Thymus (tissue), 11 donors: Measurements from ENCODE around the gene OR2T11. TPM values are rescaled to one million over a fixed set of nuclear protein-coding genes. Genes with fewer than 3 reads are reported as not detected.
"Not testable (repeated sequence)": the region's sequence is repeated elsewhere in the genome, so short reads cannot be mapped to it uniquely, and the experiment has no call there.

Experiments
- DNase-seq, 9 donors: peaks; one replicate each; pipeline ENCODE4 v3.0.0-alpha.2; 2013; ENCODE audit warnings: low spot score in 9 of 9, low read depth in 6 of 9, missing footprints in 1 of 9
- H3K27ac ChIP-seq, 2 donors: one replicate each; pipeline ENCODE4 v1.5.1; 2013; ENCODE audit warnings: control low read depth in 1 of 2, low read depth in 1 of 2, low read length in 1 of 2, mild to moderate bottlenecking in 1 of 2, moderate library complexity in 1 of 2
- H3K27me3 ChIP-seq, 2 donors: one replicate each; pipeline ENCODE4 v1.5.1; 2013; ENCODE audit warnings: low read length in 1 of 2; ENCODE audit not compliant: control insufficient read depth in 2 of 2, insufficient read depth in 1 of 2
- H3K36me3 ChIP-seq, 2 donors: one replicate each; pipeline ENCODE4 v1.5.1; 2013; ENCODE audit warnings: low read length in 1 of 2, mild to moderate bottlenecking in 1 of 2, moderate library complexity in 1 of 2; ENCODE audit not compliant: control insufficient read depth in 2 of 2, insufficient read depth in 2 of 2
- H3K4me1 ChIP-seq, 2 donors: one replicate each; pipeline ENCODE4 v1.5.1; 2013; ENCODE audit warnings: low read length in 2 of 2; ENCODE audit not compliant: control insufficient read depth in 2 of 2, insufficient read depth in 2 of 2
- H3K4me3 ChIP-seq, 2 donors: one replicate each; pipeline ENCODE4 v1.5.1; 2013; ENCODE audit warnings: low read length in 2 of 2, control low read depth in 1 of 2, mild to moderate bottlenecking in 1 of 2
- H3K9me3 ChIP-seq, 2 donors: one replicate each; pipeline ENCODE4 v1.5.1; 2013; ENCODE audit warnings: low read length in 1 of 2, mild to moderate bottlenecking in 1 of 2; ENCODE audit not compliant: control insufficient read depth in 2 of 2, insufficient read depth in 1 of 2
- WGBS: extraction: QIAGEN DNeasy Blood & Tissue Kit; methylation state at CpG from one replicate; pipeline ENCODE4 v1.1.7; 2013; 5-methylcytosine and 5-hydroxymethylcytosine counted together
- polyA plus RNA-seq: library from polyadenylated mRNA; stranded (reverse); fragments of 200-250 nt; gene quantifications from one replicate; pipeline ENCODE4 v1.2.3, GENCODE V29; 2013
- total RNA-seq: library from RNA; stranded (reverse); fragments of 120-200 nt; gene quantifications from one replicate; pipeline ENCODE4 v1.2.4, GENCODE V29; 2013
- donor health status: healthy.

The OR2T11 gene
- total and polyA plus RNA-seq, 2 donors: under 0.01 TPM; not detected in 1

GRCh38 chr1:248597589-248597988 is 37.3 kb downstream of the OR2T11 start, which contains the start of gene OR2T10:
TSS of gene OR2T10 (minus strand) at chr1:248597700. CDS start at chr1:248593768, 3,932 bp downstream.
- H3K4me1 ChIP-seq: no peaks in the 10 kb centered on the region
- WGBS: 97% methylated on average over 6 of the region's 6 CpGs
- no peaks in the 10 kb centered on the region for H3K36me3 ChIP-seq
- no peaks in the 10 kb centered on the region for H3K9me3 ChIP-seq
- H3K27ac ChIP-seq: no peak within 1 kb of the TSS
- H3K4me3 ChIP-seq: no peak within 1 kb of the TSS
- DNase-seq: no peak
- no peaks in the 10 kb centered on the region for H3K27me3 ChIP-seq

- no peak overlapping the region for H3K4me3 ChIP-seq
- H3K36me3 ChIP-seq: no peaks in the 10 kb centered on the region
- H3K9me3 ChIP-seq: no peaks in the 10 kb centered on the region
- no peak overlapping the region for H3K27ac ChIP-seq
- H3K27me3 ChIP-seq: no peaks in the 10 kb centered on the region
- no peaks in the 10 kb centered on the region for H3K4me1 ChIP-seq
- no peak for DNase-seq
- 82% methylated on average over 2 of the region's 2 CpGs for WGBS
Observed at GRCh38 chr1:248596615-248597014, 38.3 kb downstream of the OR2T11 start.

- H3K36me3 ChIP-seq: no peaks in the 10 kb centered on the region
- H3K27ac ChIP-seq: no peak overlapping the region
- DNase-seq: no peak
- WGBS: 96% methylated on average over 5 of the region's 5 CpGs
- no peak overlapping the region for H3K4me3 ChIP-seq
- H3K27me3 ChIP-seq: no peaks in the 10 kb centered on the region
- H3K4me1 ChIP-seq: no peaks in the 10 kb centered on the region
- H3K9me3 ChIP-seq: no peaks in the 10 kb centered on the region
Observed at GRCh38 chr1:248593226-248593625, 41.7 kb downstream of the OR2T11 start.

- Histone ChIP-seq H3K27me3 (no peaks in the 10 kb centered on the region), H3K27ac (no peak overlapping the region), H3K9me3 (no peaks in the 10 kb centered on the region), H3K36me3 (no peaks in the 10 kb centered on the region), H3K4me3 (no peak overlapping the region), H3K4me1 (no peaks in the 10 kb centered on the region)
- WGBS: 91% methylated on average over 1 of the region's 1 CpG
- no peak for DNase-seq
Observed at GRCh38 chr1:248592655-248593054, 42.2 kb downstream of the OR2T11 start.

GRCh38 chr1:248590055-248590454 is 44.8 kb downstream of the OR2T11 start:
- 95% methylated on average over 17 of the region's 17 CpGs for WGBS
- no peak for DNase-seq

GRCh38 chr1:248589334-248589733 is 45.6 kb downstream of the OR2T11 start:
- H3K27ac ChIP-seq: no peak overlapping the region
- DNase-seq: no peak
- WGBS: 84% methylated on average over 3 of the region's 3 CpGs
- H3K36me3 ChIP-seq: no peaks in the 10 kb centered on the region
- no peak overlapping the region for H3K4me3 ChIP-seq
- H3K27me3 ChIP-seq: no peaks in the 10 kb centered on the region
- no peaks in the 10 kb centered on the region for H3K4me1 ChIP-seq
- H3K9me3 ChIP-seq: no peaks in the 10 kb centered on the region

More at GRCh38 chr1:248590055-248590454, 44.8 kb downstream of the OR2T11 start:
- no peaks in the 10 kb centered on the region for H3K4me1 ChIP-seq
- H3K27me3 ChIP-seq: no peaks in the 10 kb centered on the region
- H3K27ac ChIP-seq: no peak overlapping the region
- H3K9me3 ChIP-seq: no peaks in the 10 kb centered on the region
- H3K36me3 ChIP-seq: no peaks in the 10 kb centered on the region
- no peak overlapping the region for H3K4me3 ChIP-seq

- Histone ChIP-seq H3K9me3 (no peaks in the 10 kb centered on the region), H3K4me1 (no peaks in the 10 kb centered on the region), H3K27ac (no peak overlapping the region), H3K4me3 (no peak overlapping the region), H3K27me3 (no peaks in the 10 kb centered on the region), H3K36me3 (no peaks in the 10 kb centered on the region)
- no peak for DNase-seq
- WGBS: 91% methylated on average over 3 of the region's 3 CpGs
Observed at GRCh38 chr1:248585266-248585665, 49.6 kb downstream of the OR2T11 start.

- DNase-seq: no peak
- H3K36me3 ChIP-seq: no peaks in the 10 kb centered on the region
- H3K4me3 ChIP-seq: no peak overlapping the region
- no peaks in the 10 kb centered on the region for H3K4me1 ChIP-seq
- H3K27me3 ChIP-seq: no peaks in the 10 kb centered on the region
- 93% methylated on average over 9 of the region's 9 CpGs for WGBS
- H3K9me3 ChIP-seq: no peaks in the 10 kb centered on the region
- H3K27ac ChIP-seq: no peak overlapping the region
Observed at GRCh38 chr1:248576260-248576980, 58.5 kb downstream of the OR2T11 start.

GRCh38 chr1:248574657-248575056 is 60.2 kb downstream of the OR2T11 start, which contains the start of gene OR2T34:
TSS of gene OR2T34 (minus strand) at chr1:248574757. CDS start at chr1:248574757, 0 bp downstream.
- not testable (repeated sequence) for DNase-seq, H3K4me1 ChIP-seq, H3K9me3 ChIP-seq, H3K27ac ChIP-seq, H3K4me3 ChIP-seq, H3K36me3 ChIP-seq, H3K27me3 ChIP-seq
- WGBS: 95% methylated on average over 3 of the region's 3 CpGs
